ENCODE data around the gene ZNF644. TPM values are rescaled to one million over a fixed set of nuclear protein-coding genes. Genes with fewer than 3 reads are reported as not detected.
"Not testable (repeated sequence)": the region's sequence is repeated elsewhere in the genome, so short reads cannot be mapped to it uniquely, and the experiment has no call there.

Gene ZNF644
- total RNA-seq, 1 donor from 2014 or later = 177 TPM

- not testable (repeated sequence) for H3K9ac ChIP-seq; H3K4me1 ChIP-seq; H3K4me3 ChIP-seq; H3K79me2 ChIP-seq (ENCODE audit: low read depth); H3K9me3 ChIP-seq (ENCODE audit: low read depth); H3K27ac Mint-ChIP-seq; H3K27me3 ChIP-seq; H3F3A ChIP-seq (ENCODE audit: low read depth); H3K27me3 Mint-ChIP-seq (ENCODE audit: insufficient read depth, low read depth); H2AFZ ChIP-seq (replicated peaks); H3K27ac ChIP-seq; H3K4me3 Mint-ChIP-seq; DNase-seq (ENCODE audit: low spot score); H3K4me2 ChIP-seq; H3K36me3 ChIP-seq; H4K20me1 ChIP-seq (ENCODE audit: low read depth)
- peaks cover 24% of the 10 kb centered on the region for H3K9me3 Mint-ChIP-seq
- H3K36me3 Mint-ChIP-seq = peaks cover 31% of the 10 kb centered on the region
- H3K4me1 Mint-ChIP-seq = peaks cover 14% of the 10 kb centered on the region
These were observed 130.1 kb downstream of the ZNF644 start for GRCh38 chr1:90891756-90892155.

DNA sequence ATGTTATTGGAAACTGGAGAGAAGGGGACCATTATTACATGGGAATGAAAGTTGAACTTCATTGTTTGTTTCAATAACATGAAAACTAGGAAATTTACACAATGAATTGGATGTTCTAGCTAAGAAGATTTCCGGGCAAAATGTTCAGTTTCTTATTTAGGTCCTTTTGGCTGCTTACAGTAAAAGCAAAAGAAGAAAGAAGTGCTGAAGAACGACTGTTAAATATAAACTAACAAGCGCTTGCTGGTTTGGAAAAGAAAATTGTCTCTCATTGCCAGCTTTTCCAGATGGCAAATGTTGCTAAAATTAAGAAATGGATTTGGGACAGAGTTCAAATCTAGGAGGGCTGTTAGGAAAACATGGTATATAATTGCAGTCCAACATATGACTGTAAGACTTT is 139.6 kb downstream of the ZNF644 start:
- Mint-ChIP-seq H3K9me3 (peaks cover 33% of the 10 kb centered on the region), H3K36me3 (peaks cover 5% of the 10 kb centered on the region), H3K4me1 (no peaks in the 10 kb centered on the region), H3K27me3 (ENCODE audit: insufficient read depth, low read depth) (peaks cover 3% of the 10 kb centered on the region), H3K4me3 (no peak overlapping the region), H3K27ac (no peak overlapping the region)
- Histone ChIP-seq H3K9me3 (ENCODE audit: low read depth) (peaks cover 21% of the 10 kb centered on the region), H3K27me3 (no peaks in the 10 kb centered on the region), H3K4me3 (no peak overlapping the region), H3K4me2 (no peak overlapping the region), H3K4me1 (no peaks in the 10 kb centered on the region), H3K9ac (no peak overlapping the region), H3K36me3 (no peaks in the 10 kb centered on the region), H3K27ac (no peak overlapping the region), H3K79me2 (ENCODE audit: low read depth) (no peaks in the 10 kb centered on the region), H3F3A (ENCODE audit: low read depth) (no peaks in the 10 kb centered on the region), H4K20me1 (ENCODE audit: low read depth) (no peaks in the 10 kb centered on the region), H2AFZ (replicated peaks) (no peak overlapping the region)
- no peak for TF ChIP-seq EZH2phosphoT487 (IDR thresholded peaks at IDR 0.05)
- TF ChIP-seq, protein P1, sequence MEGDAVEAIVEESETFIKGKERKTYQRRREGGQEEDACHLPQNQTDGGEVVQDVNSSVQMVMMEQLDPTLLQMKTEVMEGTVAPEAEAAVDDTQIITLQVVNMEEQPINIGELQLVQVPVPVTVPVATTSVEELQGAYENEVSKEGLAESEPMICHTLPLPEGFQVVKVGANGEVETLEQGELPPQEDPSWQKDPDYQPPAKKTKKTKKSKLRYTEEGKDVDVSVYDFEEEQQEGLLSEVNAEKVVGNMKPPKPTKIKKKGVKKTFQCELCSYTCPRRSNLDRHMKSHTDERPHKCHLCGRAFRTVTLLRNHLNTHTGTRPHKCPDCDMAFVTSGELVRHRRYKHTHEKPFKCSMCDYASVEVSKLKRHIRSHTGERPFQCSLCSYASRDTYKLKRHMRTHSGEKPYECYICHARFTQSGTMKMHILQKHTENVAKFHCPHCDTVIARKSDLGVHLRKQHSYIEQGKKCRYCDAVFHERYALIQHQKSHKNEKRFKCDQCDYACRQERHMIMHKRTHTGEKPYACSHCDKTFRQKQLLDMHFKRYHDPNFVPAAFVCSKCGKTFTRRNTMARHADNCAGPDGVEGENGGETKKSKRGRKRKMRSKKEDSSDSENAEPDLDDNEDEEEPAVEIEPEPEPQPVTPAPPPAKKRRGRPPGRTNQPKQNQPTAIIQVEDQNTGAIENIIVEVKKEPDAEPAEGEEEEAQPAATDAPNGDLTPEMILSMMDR (IDR thresholded peaks at IDR 0.05) = no peak
- no peak for TF ChIP-seq EZH2 (IDR thresholded peaks at IDR 0.05)
- no peak for DNase-seq (ENCODE audit: low spot score)

GRCh38 chr1:90881034-90881433 is 140.8 kb downstream of the ZNF644 start:
- H3K4me3 ChIP-seq = no peak overlapping the region
- no peak overlapping the region for H3K27ac ChIP-seq
- no peak for DNase-seq (ENCODE audit: low spot score)
- no peaks in the 10 kb centered on the region for H3F3A ChIP-seq (ENCODE audit: low read depth)
- Mint-ChIP-seq H3K27ac (no peak overlapping the region), H3K4me1 (no peaks in the 10 kb centered on the region), H3K27me3 (ENCODE audit: insufficient read depth, low read depth) (peaks cover 3% of the 10 kb centered on the region), H3K9me3 (peaks cover 38% of the 10 kb centered on the region), H3K4me3 (no peak overlapping the region), H3K36me3 (peaks cover 1% of the 10 kb centered on the region)
- H3K4me2 ChIP-seq = no peak overlapping the region
- H2AFZ ChIP-seq (replicated peaks) = no peak overlapping the region
- no peaks in the 10 kb centered on the region for H3K27me3 ChIP-seq
- H3K4me1 ChIP-seq = no peaks in the 10 kb centered on the region
- no peaks in the 10 kb centered on the region for H3K36me3 ChIP-seq
- H3K9ac ChIP-seq = no peak overlapping the region
- H3K79me2 ChIP-seq (ENCODE audit: low read depth) = no peaks in the 10 kb centered on the region
- no peaks in the 10 kb centered on the region for H4K20me1 ChIP-seq (ENCODE audit: low read depth)
- peaks cover 21% of the 10 kb centered on the region for H3K9me3 ChIP-seq (ENCODE audit: low read depth)
- TF ChIP-seq EZH2phosphoT487 (IDR thresholded peaks at IDR 0.05) (no peak), EZH2 (IDR thresholded peaks at IDR 0.05) (no peak)
- TF ChIP-seq, protein P1 (IDR thresholded peaks at IDR 0.05) = no peak

DNA sequence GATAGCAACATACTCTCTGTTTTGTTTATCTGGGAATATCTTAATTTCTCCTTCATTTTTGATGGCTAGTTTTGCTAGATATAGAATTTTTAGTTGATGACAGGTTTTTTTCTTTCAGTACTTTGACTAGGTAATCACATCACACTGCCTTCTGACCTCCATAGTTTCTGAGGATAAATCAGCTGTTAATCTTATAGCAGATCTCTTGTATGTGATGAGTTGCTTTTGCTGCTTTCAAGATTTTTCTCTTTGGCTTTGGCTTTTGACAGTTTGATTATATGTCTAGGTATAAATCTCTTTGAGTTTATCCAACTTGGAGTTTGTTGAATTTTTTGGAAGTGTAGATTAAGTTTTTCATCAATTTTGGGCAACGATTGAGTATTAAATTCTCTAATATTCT is 142.6 kb downstream of the ZNF644 start:
- H3K27ac ChIP-seq = no peak overlapping the region
- no peaks in the 10 kb centered on the region for H3K36me3 Mint-ChIP-seq
- H3K27me3 ChIP-seq = no peaks in the 10 kb centered on the region
- no peak overlapping the region for H3K4me3 Mint-ChIP-seq
- no peak overlapping the region for H3K4me2 ChIP-seq
- H4K20me1 ChIP-seq (ENCODE audit: low read depth) = no peaks in the 10 kb centered on the region
- no peak overlapping the region for H3K27ac Mint-ChIP-seq
- no peak for DNase-seq (ENCODE audit: low spot score)
- H3K4me1 Mint-ChIP-seq = no peaks in the 10 kb centered on the region
- H3K36me3 ChIP-seq = no peaks in the 10 kb centered on the region
- H3K79me2 ChIP-seq (ENCODE audit: low read depth) = no peaks in the 10 kb centered on the region
- TF ChIP-seq EZH2phosphoT487 (IDR thresholded peaks at IDR 0.05) = no peak
- TF ChIP-seq, protein P1 (IDR thresholded peaks at IDR 0.05) = no peak
- TF ChIP-seq EZH2 (IDR thresholded peaks at IDR 0.05) = no peak
- H3K4me1 ChIP-seq = no peaks in the 10 kb centered on the region
- peaks cover 38% of the 10 kb centered on the region for H3K9me3 Mint-ChIP-seq
- no peaks in the 10 kb centered on the region for H3F3A ChIP-seq (ENCODE audit: low read depth)
- H3K9me3 ChIP-seq (ENCODE audit: low read depth) = peaks cover 21% of the 10 kb centered on the region
- no peak overlapping the region for H2AFZ ChIP-seq (replicated peaks)
- peaks cover 3% of the 10 kb centered on the region for H3K27me3 Mint-ChIP-seq (ENCODE audit: insufficient read depth, low read depth)
- no peak overlapping the region for H3K4me3 ChIP-seq
- H3K9ac ChIP-seq = no peak overlapping the region

All from neural progenitor cell (in vitro differentiated cells).